ENCODE measurements around the gene OR10H3.

DNA sequence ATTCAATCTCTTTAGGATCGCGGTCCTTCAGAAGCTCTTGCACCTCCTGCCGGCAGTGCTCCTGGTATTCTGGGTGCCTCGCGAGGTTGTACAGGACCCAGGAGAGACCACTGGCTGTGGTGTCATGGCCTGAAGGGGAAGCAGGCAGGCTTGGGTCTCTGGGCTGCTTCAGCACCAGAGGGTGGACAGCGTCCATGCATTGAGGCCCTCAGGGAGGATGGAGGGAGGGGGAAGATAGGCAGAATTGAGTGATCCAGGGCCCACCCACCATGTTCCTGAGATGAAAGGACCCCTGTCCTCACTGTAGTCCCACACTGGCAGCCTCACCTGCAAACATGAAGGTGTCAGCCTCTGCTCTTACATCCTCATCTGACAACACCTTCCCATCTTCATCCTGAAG, 31.8 kb downstream of the OR10H3 start:
- TF ChIP-seq, protein P1, sequence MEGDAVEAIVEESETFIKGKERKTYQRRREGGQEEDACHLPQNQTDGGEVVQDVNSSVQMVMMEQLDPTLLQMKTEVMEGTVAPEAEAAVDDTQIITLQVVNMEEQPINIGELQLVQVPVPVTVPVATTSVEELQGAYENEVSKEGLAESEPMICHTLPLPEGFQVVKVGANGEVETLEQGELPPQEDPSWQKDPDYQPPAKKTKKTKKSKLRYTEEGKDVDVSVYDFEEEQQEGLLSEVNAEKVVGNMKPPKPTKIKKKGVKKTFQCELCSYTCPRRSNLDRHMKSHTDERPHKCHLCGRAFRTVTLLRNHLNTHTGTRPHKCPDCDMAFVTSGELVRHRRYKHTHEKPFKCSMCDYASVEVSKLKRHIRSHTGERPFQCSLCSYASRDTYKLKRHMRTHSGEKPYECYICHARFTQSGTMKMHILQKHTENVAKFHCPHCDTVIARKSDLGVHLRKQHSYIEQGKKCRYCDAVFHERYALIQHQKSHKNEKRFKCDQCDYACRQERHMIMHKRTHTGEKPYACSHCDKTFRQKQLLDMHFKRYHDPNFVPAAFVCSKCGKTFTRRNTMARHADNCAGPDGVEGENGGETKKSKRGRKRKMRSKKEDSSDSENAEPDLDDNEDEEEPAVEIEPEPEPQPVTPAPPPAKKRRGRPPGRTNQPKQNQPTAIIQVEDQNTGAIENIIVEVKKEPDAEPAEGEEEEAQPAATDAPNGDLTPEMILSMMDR (IDR thresholded peaks at IDR 0.05): no peak
- TF ChIP-seq POLR2AphosphoS5 (IDR thresholded peaks at IDR 0.05): no peak
